PC-9 (cell line): Measurements from ENCODE around the gene ABCD3. TPM values are rescaled to one million over a fixed set of nuclear protein-coding genes. Genes with fewer than 3 reads are reported as not detected.
"Not testable (repeated sequence)": the region's sequence is repeated elsewhere in the genome, so short reads cannot be mapped to it uniquely, and the experiment has no call there.

ENCODE experiments used
- Bru-seq: library from RNA; stranded (reverse); fragments of 400-500 nt; gene quantifications from one replicate; lab custom pipeline; 2021; lab: Mats Ljungman, UMichigan
- BruChase-seq, 2 experiments: library from RNA; stranded (reverse); fragments of 400-500 nt; gene quantifications; one replicate each; lab custom pipeline; 2021; lab: Mats Ljungman, UMichigan
- BruUV-seq: library from RNA; stranded (reverse); fragments of 400-500 nt; replicated peaks from 2 replicates; lab custom pipeline; 2021; lab: Mats Ljungman, UMichigan
- CTCF ChIA-PET: fragments of 300-600 bp; sonication (Branson Sonifier 250); formaldehyde crosslinking; loops from one replicate; lab custom pipeline; 2022; ENCODE audit warnings: antibody characterized with exemption; lab: Charles Lee
- POLR2A ChIA-PET: fragments of 300-600 bp; sonication (Branson Sonifier 250); formaldehyde crosslinking; loops from one replicate; lab custom pipeline; 2022; ENCODE audit warnings: antibody characterized with exemption; ENCODE audit not compliant: unreplicated experiment; lab: Charles Lee
- DNase-seq, 2 experiments: peaks; one replicate each; pipeline versions ENCODE4 v3.0.0 to v3.0.0-alpha.2; 2015 to 2022; ENCODE audit warnings: mixed read lengths in 1 of 2
- H2AFZ ChIP-seq: fragments of 200-600 bp; sonication (generic); 2 replicates; pipeline ENCODE4 v1.8.1; 2017; ENCODE audit warnings: antibody characterized with exemption
- H3F3A ChIP-seq: fragments of 200-600 bp; sonication (generic); 2 replicates; pipeline ENCODE4 v1.8.1; 2017; ENCODE audit warnings: antibody characterized with exemption, mild to moderate bottlenecking, low read depth; ENCODE audit not compliant: insufficient read depth
- H3K27ac ChIP-seq: fragments of 200-600 bp; sonication (generic); 2 replicates; pipeline ENCODE4 v1.6.1; 2016; ENCODE audit warnings: mixed run types
- H3K27me3 ChIP-seq: fragments of 200-600 bp; sonication (generic); 2 replicates; pipeline ENCODE4 v1.6.1; 2016; ENCODE audit warnings: low read depth, mixed run types; ENCODE audit not compliant: insufficient read depth
- H3K36me3 ChIP-seq: fragments of 200-600 bp; sonication (generic); 2 replicates; pipeline ENCODE4 v1.6.1; 2016; ENCODE audit warnings: low read depth, mixed run types
- H3K4me1 ChIP-seq: fragments of 200-600 bp; sonication (generic); replicated peaks from 2 replicates; pipeline ENCODE4 v1.6.1; 2016; ENCODE audit warnings: mixed run types; ENCODE audit not compliant: insufficient read depth
- H3K4me2 ChIP-seq: fragments of 200-600 bp; sonication (generic); 2 replicates; pipeline ENCODE4 v1.6.1; 2017; ENCODE audit warnings: mixed run types
- H3K4me3 ChIP-seq: fragments of 200-600 bp; sonication (generic); 2 replicates; pipeline ENCODE4 v1.6.1; 2016; ENCODE audit warnings: mixed run types
- H3K79me2 ChIP-seq: fragments of 200-600 bp; sonication (generic); 2 replicates; pipeline ENCODE4 v1.6.1; 2017; ENCODE audit warnings: low read depth, mixed run types
- H3K9me2 ChIP-seq: fragments of 200-600 bp; sonication (generic); 2 replicates; pipeline ENCODE4 v1.8.1; 2017; ENCODE audit warnings: mild to moderate bottlenecking; ENCODE audit not compliant: insufficient read depth
- H3K9me3 ChIP-seq: fragments of 200-600 bp; sonication (generic); 2 replicates; pipeline ENCODE4 v1.8.1; 2016; ENCODE audit warnings: low read depth; ENCODE audit not compliant: insufficient read depth
- H4K20me1 ChIP-seq: fragments of 200-600 bp; sonication (generic); 2 replicates; pipeline ENCODE4 v1.8.1; 2017; ENCODE audit not compliant: insufficient read depth
- EZH2 ChIP-seq: fragments of 200-600 bp; sonication (generic); IDR thresholded peaks from 2 replicates; pipeline ENCODE4 v1.8.0; 2017; ENCODE audit warnings: antibody characterized with exemption, low read depth
- intact Hi-C: fragments of 100-400 bp; cut with micrococcal nuclease; formaldehyde crosslinking; loops from one replicate; pipeline ENCODE4 v1.10.0; 2022; ENCODE audit not compliant: unreplicated experiment
- long read RNA-seq: library from polyadenylated mRNA; stranded (forward); transcript quantifications from one replicate; pipeline ENCODE4 v2.0.0, GENCODE V29; 2022
- total RNA-seq: library from RNA; stranded (reverse); gene quantifications from 2 replicates; pipeline ENCODE4 v1.2.3, GENCODE V29; 2021

ABCD3 gene
- total RNA-seq (41.7 and 51.6 TPM in 2 replicates), Bru-seq, nascent RNA (percentile 87 among the genes with signal in this experiment), BruChase-seq, experiment 1, labeled RNA remaining after a 2-hour chase (percentile 91 among the genes with signal in this experiment), BruChase-seq, experiment 2, labeled RNA remaining after a 6-hour chase (percentile 82 among the genes with signal in this experiment)
- long read RNA-seq, transcript ABCD3-202 (23 exons, 3,538 nt), result major isoform, 39 of 54 reads
- long read RNA-seq, partial matches to known transcripts, result 2 of 54 reads
- long read RNA-seq, other reads (novel, unspliced or antisense), result 10 of 54 reads

DNA sequence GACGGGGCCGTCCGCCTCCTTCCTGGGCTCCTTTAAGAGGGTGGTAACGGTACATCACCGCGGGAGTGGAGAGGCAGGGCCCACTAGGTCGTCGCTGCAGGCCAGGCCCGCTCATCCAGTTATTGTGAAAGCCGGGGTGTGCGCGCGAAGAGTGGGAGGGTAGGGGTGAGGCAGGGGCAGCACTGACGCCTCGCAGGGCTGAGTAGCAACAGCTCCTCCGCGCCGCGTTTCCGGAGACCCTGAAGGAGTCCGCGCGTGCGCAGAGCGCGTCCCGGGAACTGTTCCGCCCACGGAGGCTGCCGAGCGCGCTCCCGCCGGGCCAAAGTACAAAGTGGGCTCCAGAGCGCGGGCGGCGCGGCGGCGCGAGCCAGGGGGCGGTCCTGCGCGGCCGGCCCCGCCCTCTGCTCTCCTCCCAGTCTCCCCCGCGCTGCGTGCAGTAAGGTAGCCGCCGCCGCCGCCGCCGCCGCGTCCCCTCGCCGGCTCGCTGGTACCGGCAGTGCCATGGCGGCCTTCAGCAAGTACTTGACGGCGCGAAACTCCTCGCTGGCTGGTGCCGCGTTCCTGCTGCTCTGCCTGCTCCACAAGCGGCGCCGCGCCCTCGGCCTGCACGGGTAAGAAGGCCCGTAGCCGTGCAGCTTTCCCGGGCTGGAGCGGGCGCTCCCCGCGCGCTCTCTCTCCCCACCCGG, at the start of gene ABCD3:
Gene ABCD3 (plus strand): TSS at position 412 of the 686 bp plus-strand sequence. CDS start 90 bp downstream, at position 502.
- Histone ChIP-seq H3K4me1 (peaks cover 47% of the 10 kb centered on the region), H4K20me1 (peaks cover 16% of the 10 kb centered on the region), H3K27me3 (no peaks in the 10 kb centered on the region), H3K4me2 (peak within 1 kb of the TSS; percentile 93), H3F3A (peaks cover 30% of the 10 kb centered on the region), H3K79me2 (peaks cover 48% of the 10 kb centered on the region), H3K9me2 (no peaks in the 10 kb centered on the region), H2AFZ (peak within 1 kb of the TSS; percentile 85), H3K4me3 (peak within 1 kb of the TSS; percentile 91), H3K27ac (peak within 1 kb of the TSS; percentile 45), H3K9me3 (no peaks in the 10 kb centered on the region), H3K36me3 (0 out of 2 replicates have a peak, but pooled peaks cover 3% of the 10 kb centered on the region)
- intact Hi-C loops, result loop anchor here (5.0 kb wide), 2 partner anchors 81 to 181 kb away; partner anchors contain the start of gene ARHGAP29
- peak; percentile 94 to 98 for DNase-seq
- no peak for TF ChIP-seq EZH2
- POLR2A ChIA-PET, result interaction anchor here (0.8 kb wide), 1 partner anchor 199 kb away, joined by 4 read pairs; no protein-coding TSS in a partner anchor
- CTCF ChIA-PET, result interaction anchor here (0.6 kb wide), 1 partner anchor 625 kb away, joined by 3 read pairs; no protein-coding TSS in a partner anchor
- no TSS peak for BruUV-seq

DNA sequence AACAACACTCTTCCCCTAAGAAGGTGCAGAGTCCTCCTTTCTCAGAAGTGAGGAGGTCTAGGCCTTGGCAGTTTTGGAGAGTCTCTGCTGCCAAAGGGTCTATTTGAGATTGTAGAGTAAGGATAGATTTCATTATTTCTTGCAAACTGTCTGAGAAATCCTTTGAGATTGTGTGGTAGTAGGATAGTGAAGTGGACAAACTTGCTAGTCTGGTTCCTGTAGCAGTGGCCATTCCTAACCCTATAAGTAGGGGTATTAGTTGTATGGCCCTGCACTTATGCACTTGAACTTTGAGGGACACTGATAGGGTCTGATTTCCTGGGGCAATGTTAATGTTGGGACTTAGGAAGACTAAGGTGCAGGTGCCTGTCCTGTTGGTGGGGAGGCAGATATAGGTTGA, 45.4 kb upstream of the ABCD3 start:
- H3K36me3 ChIP-seq, H3K9me2 ChIP-seq, DNase-seq, H3K4me3 ChIP-seq, H4K20me1 ChIP-seq, H3K79me2 ChIP-seq, H3K27me3 ChIP-seq, CTCF ChIA-PET, POLR2A ChIA-PET, H3K9me3 ChIP-seq, intact Hi-C loops, H3F3A ChIP-seq, H2AFZ ChIP-seq, H3K27ac ChIP-seq, BruUV-seq: not testable (repeated sequence)
- H3K4me1 ChIP-seq, result peaks cover 21% of the 10 kb centered on the region
- peak overlapping the region; percentile 24 for H3K4me2 ChIP-seq

DNA sequence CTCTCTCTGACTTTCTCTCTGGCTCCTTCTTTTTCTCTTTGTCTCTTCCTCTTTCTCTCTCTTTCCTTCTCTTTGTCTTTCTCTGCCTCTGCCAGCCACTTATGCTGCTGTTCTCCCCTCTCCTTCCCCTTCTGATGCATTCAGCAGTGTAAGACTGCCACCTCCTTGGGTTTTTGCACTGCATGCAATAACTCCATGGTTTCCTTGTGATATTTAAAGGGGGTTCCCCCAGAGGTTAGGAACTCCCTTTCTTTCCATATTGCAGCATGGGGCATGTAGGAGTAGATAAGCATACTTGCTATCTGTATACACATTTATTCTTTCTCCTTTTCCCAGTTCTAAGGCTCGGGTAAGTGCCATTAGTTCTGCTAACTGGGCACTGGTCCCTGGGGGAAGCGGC, 44.9 kb upstream of the ABCD3 start:
- CTCF ChIA-PET, H3K4me2 ChIP-seq, H2AFZ ChIP-seq, H3K9me2 ChIP-seq, BruUV-seq, H3F3A ChIP-seq, H4K20me1 ChIP-seq, H3K9me3 ChIP-seq, DNase-seq, H3K4me3 ChIP-seq, H3K27me3 ChIP-seq, H3K79me2 ChIP-seq, H3K36me3 ChIP-seq, H3K27ac ChIP-seq, intact Hi-C loops, POLR2A ChIA-PET: not testable (repeated sequence)
- H3K4me1 ChIP-seq, result peaks cover 21% of the 10 kb centered on the region

DNA sequence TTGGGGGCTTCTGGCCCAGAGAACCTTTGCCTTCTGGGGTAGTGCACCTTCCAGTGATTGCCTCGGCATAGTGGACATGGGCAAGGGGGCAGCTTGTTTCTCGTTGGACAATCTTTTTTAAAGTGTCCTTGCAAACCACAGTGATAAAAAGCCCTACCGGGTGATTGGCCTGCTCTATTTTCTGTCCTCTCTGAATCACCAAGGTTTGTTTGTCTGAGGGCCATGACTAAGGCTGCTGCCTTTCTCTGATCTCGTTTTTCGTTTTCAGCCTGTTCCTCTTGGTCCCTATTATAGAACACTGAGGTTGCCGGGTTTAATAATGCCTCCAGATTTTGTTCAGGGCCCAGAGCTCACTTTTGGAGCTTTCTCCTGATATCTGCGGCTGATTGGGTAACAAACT, 42.5 kb upstream of the ABCD3 start:
- Histone ChIP-seq H2AFZ (peak overlapping the region; percentile 49; the same call in 1 of the 2 replicates), H3K4me1 (peaks cover 21% of the 10 kb centered on the region), H3K4me2 (peak overlapping the region; percentile 29)
- H3K36me3 ChIP-seq, H3K79me2 ChIP-seq, CTCF ChIA-PET, H3K27me3 ChIP-seq, POLR2A ChIA-PET, H3K9me3 ChIP-seq, H3K9me2 ChIP-seq, H3K27ac ChIP-seq, intact Hi-C loops, BruUV-seq, H3K4me3 ChIP-seq, H3F3A ChIP-seq, H4K20me1 ChIP-seq: not testable (repeated sequence)
- peak in 1 of 2 experiments; percentile 55 for DNase-seq

DNA sequence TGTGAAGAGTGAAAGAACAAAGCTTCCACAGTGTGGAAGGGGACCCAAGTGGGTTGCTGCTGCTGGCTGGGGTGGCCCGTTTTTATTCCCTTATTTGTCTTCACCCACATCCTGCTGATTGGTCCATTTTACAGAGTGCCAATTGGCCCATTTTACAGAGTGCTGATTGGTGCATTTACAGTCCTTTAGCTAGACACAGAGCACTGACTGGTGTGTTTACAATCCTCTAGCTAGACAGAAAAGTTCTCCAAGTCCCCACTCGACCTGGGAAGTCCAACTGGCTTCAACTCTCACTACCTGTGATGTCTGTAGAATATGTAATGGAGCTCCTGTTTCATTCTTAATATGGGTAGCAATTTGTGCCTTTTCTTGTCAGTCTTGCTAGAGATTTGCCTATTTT, 39.7 kb upstream of the ABCD3 start:
- H3K4me2 ChIP-seq, DNase-seq, H3K27ac ChIP-seq, H3F3A ChIP-seq, CTCF ChIA-PET, H3K9me2 ChIP-seq, POLR2A ChIA-PET, intact Hi-C loops, H3K79me2 ChIP-seq, H3K36me3 ChIP-seq, H3K27me3 ChIP-seq, BruUV-seq, H3K9me3 ChIP-seq, H2AFZ ChIP-seq, H4K20me1 ChIP-seq, H3K4me3 ChIP-seq: not testable (repeated sequence)
- H3K4me1 ChIP-seq, result peaks cover 17% of the 10 kb centered on the region
